ENCODE results near the gene CLCA1. TPM values are rescaled to one million over a fixed set of nuclear protein-coding genes. Genes with fewer than 3 reads are reported as not detected.
"Not testable (repeated sequence)": the region's sequence is repeated elsewhere in the genome, so short reads cannot be mapped to it uniquely, and the experiment has no call there.

Gene CLCA1
- total RNA-seq, 4 donors from 2014 or later, result not detected

GRCh38 chr1:86487811-86488141, 19.0 kb downstream of the CLCA1 start:
- TF ChIP-seq CTCF (IDR thresholded peaks at IDR 0.05), result no peak
- ATAC-seq (ENCODE audit: low FRiP score), result no peak
- DNase-seq (ENCODE audit: low spot score), result no peak

GRCh38 chr1:86489242-86489878, 20.6 kb downstream of the CLCA1 start:
- ATAC-seq (ENCODE audit: low FRiP score) (no peak), DNase-seq (ENCODE audit: low spot score) (no peak)
- TF ChIP-seq CTCF (IDR thresholded peaks at IDR 0.05), result no peak

GRCh38 chr1:86491171-86491950, 22.6 kb downstream of the CLCA1 start:
- ATAC-seq (ENCODE audit: low FRiP score), result no peak
- DNase-seq (ENCODE audit: low spot score), result no peak
- TF ChIP-seq CTCF (IDR thresholded peaks at IDR 0.05), result no peak

- no peak for TF ChIP-seq CTCF (IDR thresholded peaks at IDR 0.05)
- DNase-seq (ENCODE audit: low spot score) (no peak), ATAC-seq (ENCODE audit: low FRiP score) (no peak)
Measured at GRCh38 chr1:86498281-86498680, 29.6 kb downstream of the CLCA1 start.

- ATAC-seq (ENCODE audit: low FRiP score) (no peak), DNase-seq (ENCODE audit: low spot score) (no peak)
- TF ChIP-seq CTCF (IDR thresholded peaks at IDR 0.05), result peak in 2 of 3 donors; percentile 31 to 43
Measured at GRCh38 chr1:86499987-86500593, 31.4 kb downstream of the CLCA1 start.

- ATAC-seq (ENCODE audit: low FRiP score), result no peak
- TF ChIP-seq CTCF (IDR thresholded peaks at IDR 0.05), result no peak
- DNase-seq (ENCODE audit: low spot score), result no peak
Measured at GRCh38 chr1:86500714-86501113, 32.0 kb downstream of the CLCA1 start.

- DNase-seq (ENCODE audit: low spot score); ATAC-seq (ENCODE audit: low FRiP score): not testable (repeated sequence)
Measured at GRCh38 chr1:86502125-86502646, 33.5 kb downstream of the CLCA1 start.

Data from omental fat pad (tissue), 4 donors.